Measurements from ENCODE around the gene GPD2. TPM values are rescaled to one million over a fixed set of nuclear protein-coding genes. Genes with fewer than 3 reads are reported as not detected.
A peak's percentile ranks its signal among the peaks of the same experiment; 100 is the strongest.

Gene GPD2
- total and polyA plus RNA-seq, 2 of the 13 experiments (the other 11 are each of a cell fraction or from before 2014, with no cell fraction given): not detected

DNA sequence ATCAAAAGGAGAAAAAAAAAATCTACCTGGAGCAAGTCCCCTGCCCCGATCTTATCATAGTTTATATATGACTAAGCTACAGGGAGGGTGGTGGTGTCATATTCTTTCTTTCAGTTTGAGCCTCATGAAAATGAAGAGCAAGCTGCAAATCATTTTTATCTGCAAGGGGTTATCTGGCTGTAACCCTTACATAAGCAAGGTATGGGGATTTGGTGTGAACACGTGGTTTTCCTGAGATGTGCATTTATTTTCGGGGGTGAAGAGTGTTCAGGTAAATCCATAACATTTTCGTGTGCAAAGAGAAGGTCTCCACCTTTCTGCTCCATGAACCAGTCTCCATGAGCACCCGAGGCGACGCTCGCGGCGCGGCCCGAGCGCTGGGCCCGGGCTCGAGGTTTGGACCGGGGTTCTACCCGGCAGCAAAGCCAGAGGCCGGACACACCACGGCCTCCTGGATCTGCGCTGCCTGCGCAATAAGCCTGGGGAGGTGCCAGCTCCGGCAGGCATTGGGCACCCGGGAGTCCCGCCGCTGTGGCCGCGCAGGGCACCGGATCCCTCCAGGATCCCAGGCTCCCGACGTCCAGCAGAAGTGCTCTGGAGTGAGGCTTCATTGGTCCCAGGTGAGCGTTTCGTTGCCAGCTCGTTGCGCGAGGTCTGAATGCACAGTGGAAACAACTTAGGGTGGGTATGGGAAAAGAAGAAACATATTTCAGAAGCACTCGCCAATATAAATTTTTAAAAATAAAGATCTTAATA lies 36.1 kb upstream of the GPD2 start (continued):
- TF ChIP-seq ZBED4 (CRISPR knock-in tag; IDR thresholded peaks at IDR 0.05; ENCODE audit: borderline replicate concordance): no peak
- TF ChIP-seq, protein P1, sequence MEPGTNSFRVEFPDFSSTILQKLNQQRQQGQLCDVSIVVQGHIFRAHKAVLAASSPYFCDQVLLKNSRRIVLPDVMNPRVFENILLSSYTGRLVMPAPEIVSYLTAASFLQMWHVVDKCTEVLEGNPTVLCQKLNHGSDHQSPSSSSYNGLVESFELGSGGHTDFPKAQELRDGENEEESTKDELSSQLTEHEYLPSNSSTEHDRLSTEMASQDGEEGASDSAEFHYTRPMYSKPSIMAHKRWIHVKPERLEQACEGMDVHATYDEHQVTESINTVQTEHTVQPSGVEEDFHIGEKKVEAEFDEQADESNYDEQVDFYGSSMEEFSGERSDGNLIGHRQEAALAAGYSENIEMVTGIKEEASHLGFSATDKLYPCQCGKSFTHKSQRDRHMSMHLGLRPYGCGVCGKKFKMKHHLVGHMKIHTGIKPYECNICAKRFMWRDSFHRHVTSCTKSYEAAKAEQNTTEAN (CRISPR knock-in tag; conservative IDR thresholded peaks at IDR 0.05): peak; percentile 53; the same call in 1 of the 2 replicates
- TF ChIP-seq FOXJ3 (CRISPR knock-in tag; IDR thresholded peaks at IDR 0.05; ENCODE audit: borderline replicate concordance): peak; percentile 35; the same call in 1 of the 2 replicates
- TF ChIP-seq ZNF160 (CRISPR knock-in tag; IDR thresholded peaks at IDR 0.05): 0 out of 2 replicates have a peak, but pooled peaks have one; percentile 33
- TF ChIP-seq ZSCAN21 (CRISPR knock-in tag; IDR thresholded peaks at IDR 0.05; ENCODE audit: borderline replicate concordance): no peak
- peak; percentile 86 for TF ChIP-seq ZNF777 (CRISPR knock-in tag; IDR thresholded peaks at IDR 0.05)
- 0 out of 2 replicates have a peak, but pooled peaks have one; percentile 3 for TF ChIP-seq ZNF780A (CRISPR knock-in tag; IDR thresholded peaks at IDR 0.05)
- no peak for TF ChIP-seq ZBTB39 (CRISPR knock-in tag; IDR thresholded peaks at IDR 0.05)
- no peak for TF ChIP-seq ZNF3 (CRISPR knock-in tag; IDR thresholded peaks at IDR 0.05)
- TF ChIP-seq, protein P2, sequence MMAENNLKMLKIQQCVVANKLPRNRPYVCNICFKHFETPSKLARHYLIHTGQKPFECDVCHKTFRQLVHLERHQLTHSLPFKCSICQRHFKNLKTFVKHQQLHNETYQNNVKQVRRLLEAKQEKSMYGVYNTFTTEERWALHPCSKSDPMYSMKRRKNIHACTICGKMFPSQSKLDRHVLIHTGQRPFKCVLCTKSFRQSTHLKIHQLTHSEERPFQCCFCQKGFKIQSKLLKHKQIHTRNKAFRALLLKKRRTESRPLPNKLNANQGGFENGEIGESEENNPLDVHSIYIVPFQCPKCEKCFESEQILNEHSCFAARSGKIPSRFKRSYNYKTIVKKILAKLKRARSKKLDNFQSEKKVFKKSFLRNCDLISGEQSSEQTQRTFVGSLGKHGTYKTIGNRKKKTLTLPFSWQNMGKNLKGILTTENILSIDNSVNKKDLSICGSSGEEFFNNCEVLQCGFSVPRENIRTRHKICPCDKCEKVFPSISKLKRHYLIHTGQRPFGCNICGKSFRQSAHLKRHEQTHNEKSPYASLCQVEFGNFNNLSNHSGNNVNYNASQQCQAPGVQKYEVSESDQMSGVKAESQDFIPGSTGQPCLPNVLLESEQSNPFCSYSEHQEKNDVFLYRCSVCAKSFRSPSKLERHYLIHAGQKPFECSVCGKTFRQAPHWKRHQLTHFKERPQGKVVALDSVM (CRISPR knock-in tag; IDR thresholded peaks at IDR 0.05): no peak
- TF ChIP-seq ZNF678 (CRISPR knock-in tag; IDR thresholded peaks at IDR 0.05): peak; percentile 61; the same call in 1 of the 2 replicates
- no peak for TF ChIP-seq ZNF124 (CRISPR knock-in tag; IDR thresholded peaks at IDR 0.05)
